Smooth muscle cell (in vitro differentiated cells): Measurements from ENCODE around the gene PRXL2B. TPM values are rescaled to one million over a fixed set of nuclear protein-coding genes. Genes with fewer than 3 reads are reported as not detected.

Source experiments
- DNase-seq: peaks from one replicate; lab custom pipeline; 2025; ENCODE audit not compliant: unreplicated experiment; lab: John Stamatoyannopoulos, UW
- H2AFZ ChIP-seq: fragments of 200-600 bp; sonication (generic); 2 replicates; pipeline ENCODE4 v1.6.0; 2016; ENCODE audit warnings: antibody characterized with exemption, low read depth, mild to moderate bottlenecking
- H3F3A ChIP-seq: fragments of 200-600 bp; sonication (generic); 2 replicates; pipeline ENCODE4 v1.6.0; 2017; ENCODE audit warnings: antibody characterized with exemption, low read depth
- H3K27ac ChIP-seq: fragments of 200-600 bp; sonication (generic); 2 replicates; pipeline ENCODE4 v1.5.1; 2016; ENCODE audit warnings: low read depth, mild to moderate bottlenecking
- H3K27me3 ChIP-seq: fragments of 200-600 bp; sonication (generic); 2 replicates; pipeline ENCODE4 v1.6.1; 2016; ENCODE audit warnings: low read depth, mild to moderate bottlenecking
- H3K36me3 ChIP-seq: fragments of 200-600 bp; sonication (generic); 2 replicates; pipeline ENCODE4 v1.5.1; 2016; ENCODE audit warnings: low read depth
- H3K4me1 ChIP-seq: fragments of 200-600 bp; sonication (generic); 2 replicates; pipeline ENCODE4 v1.5.1; 2016; ENCODE audit warnings: low read depth
- H3K4me2 ChIP-seq: fragments of 200-600 bp; sonication (generic); 2 replicates; pipeline ENCODE4 v1.6.0; 2016; ENCODE audit warnings: mild to moderate bottlenecking
- H3K4me3 ChIP-seq: fragments of 200-600 bp; sonication (generic); 2 replicates; pipeline ENCODE4 v1.5.1; 2016; ENCODE audit warnings: mild to moderate bottlenecking
- H3K79me2 ChIP-seq: fragments of 200-600 bp; sonication (generic); 2 replicates; pipeline ENCODE4 v1.6.0; 2016; ENCODE audit warnings: low read depth, mild to moderate bottlenecking
- H3K9ac ChIP-seq: fragments of 200-600 bp; sonication (generic); 2 replicates; pipeline ENCODE4 v1.6.0; 2016; ENCODE audit warnings: low read depth
- H3K9me3 ChIP-seq: fragments of 200-600 bp; sonication (generic); replicated peaks from 2 replicates; pipeline ENCODE4 v1.5.1; 2016; ENCODE audit warnings: low read depth
- H4K20me1 ChIP-seq: fragments of 200-600 bp; sonication (generic); 2 replicates; pipeline ENCODE4 v1.6.0; 2016; ENCODE audit warnings: low read depth
- WGBS: methylation state at CpG from one replicate; pipeline ENCODE4 v1.1.7; 2016; ENCODE audit warnings: low lambda C conversion rate; 5-methylcytosine and 5-hydroxymethylcytosine counted together
- polyA plus RNA-seq: library from polyadenylated mRNA; unstranded; fragments of >200 nt; fragmentation: Nextera tagmentation; extraction: Ambion mirVana; gene quantifications from 2 replicates; pipeline ENCODE4 v1.2.1, GENCODE V29; 2016
- total RNA-seq: library from RNA; depleted of rRNA; stranded (reverse); fragments of >200 nt; gene quantifications from 2 replicates; pipeline ENCODE4 v1.2.3, GENCODE V29; 2014
- TF ChIP-seq, protein P1 (sequence below): fragments of 200-600 bp; sonication (generic); IDR thresholded peaks from 2 replicates; pipeline ENCODE4 v1.5.1; 2017; ENCODE audit warnings: borderline replicate concordance, mild to moderate bottlenecking, antibody characterized with exemption; ENCODE audit not compliant: insufficient read depth, poor library complexity, severe bottlenecking

The PRXL2B gene
- total and polyA plus RNA-seq, 2 experiments from 2014 or later = 18.4 to 27.4 TPM

DNA sequence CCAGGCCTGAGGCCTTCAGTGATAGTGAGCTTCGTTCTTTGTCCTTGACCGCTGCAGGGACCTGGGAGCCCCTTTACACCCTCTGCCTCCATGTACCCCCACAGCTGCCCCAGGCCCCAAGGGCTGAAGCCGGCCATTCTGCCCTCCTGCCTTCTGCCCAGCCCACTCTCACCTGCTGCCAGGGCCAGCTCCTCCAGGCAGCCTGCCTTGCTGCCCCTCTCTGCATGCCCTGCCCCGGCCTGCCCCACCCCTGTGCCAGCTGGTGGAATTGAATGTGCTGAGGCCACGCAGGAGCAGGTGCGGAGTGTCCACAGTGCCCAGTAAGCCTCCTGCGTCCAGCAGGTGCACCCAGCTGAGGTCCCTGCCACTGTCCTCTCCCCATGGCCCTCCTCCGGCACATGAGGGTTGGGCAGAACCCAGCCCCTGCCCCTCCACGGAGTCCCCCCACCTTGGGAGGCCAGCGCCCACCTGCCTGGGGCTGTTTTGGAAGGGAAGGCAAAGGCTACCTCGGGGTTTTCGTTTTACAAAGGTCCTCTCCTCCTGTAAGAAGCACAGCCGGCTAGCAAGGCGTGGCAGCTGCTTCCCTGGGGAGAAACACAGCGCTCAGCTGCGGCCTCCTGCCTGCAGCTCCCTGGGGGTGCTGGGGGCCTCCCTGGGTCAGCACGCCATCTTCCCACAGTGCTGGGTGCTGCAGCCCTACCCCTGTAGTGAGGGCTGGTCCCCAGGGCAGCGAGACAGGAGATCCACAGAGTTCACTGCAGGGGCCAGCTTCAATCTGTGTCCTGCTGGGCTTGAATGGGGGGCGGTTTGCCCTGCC lies 25.3 kb downstream of the PRXL2B start:
- Histone ChIP-seq H3K9ac (no peak overlapping the region), H3K27ac (no peak overlapping the region), H3K4me1 (no peaks in the 10 kb centered on the region), H3K27me3 (no peaks in the 10 kb centered on the region), H3K4me2 (no peak overlapping the region), H3K36me3 (no peaks in the 10 kb centered on the region), H3F3A (no peaks in the 10 kb centered on the region), H4K20me1 (no peaks in the 10 kb centered on the region), H2AFZ (no peak overlapping the region), H3K9me3 (no peaks in the 10 kb centered on the region), H3K79me2 (no peaks in the 10 kb centered on the region), H3K4me3 (no peak overlapping the region)
- DNase-seq = no peak
- TF ChIP-seq, protein P1, sequence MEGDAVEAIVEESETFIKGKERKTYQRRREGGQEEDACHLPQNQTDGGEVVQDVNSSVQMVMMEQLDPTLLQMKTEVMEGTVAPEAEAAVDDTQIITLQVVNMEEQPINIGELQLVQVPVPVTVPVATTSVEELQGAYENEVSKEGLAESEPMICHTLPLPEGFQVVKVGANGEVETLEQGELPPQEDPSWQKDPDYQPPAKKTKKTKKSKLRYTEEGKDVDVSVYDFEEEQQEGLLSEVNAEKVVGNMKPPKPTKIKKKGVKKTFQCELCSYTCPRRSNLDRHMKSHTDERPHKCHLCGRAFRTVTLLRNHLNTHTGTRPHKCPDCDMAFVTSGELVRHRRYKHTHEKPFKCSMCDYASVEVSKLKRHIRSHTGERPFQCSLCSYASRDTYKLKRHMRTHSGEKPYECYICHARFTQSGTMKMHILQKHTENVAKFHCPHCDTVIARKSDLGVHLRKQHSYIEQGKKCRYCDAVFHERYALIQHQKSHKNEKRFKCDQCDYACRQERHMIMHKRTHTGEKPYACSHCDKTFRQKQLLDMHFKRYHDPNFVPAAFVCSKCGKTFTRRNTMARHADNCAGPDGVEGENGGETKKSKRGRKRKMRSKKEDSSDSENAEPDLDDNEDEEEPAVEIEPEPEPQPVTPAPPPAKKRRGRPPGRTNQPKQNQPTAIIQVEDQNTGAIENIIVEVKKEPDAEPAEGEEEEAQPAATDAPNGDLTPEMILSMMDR = no peak
- 92% methylated on average over 19 of the region's 19 CpGs for WGBS

DNA sequence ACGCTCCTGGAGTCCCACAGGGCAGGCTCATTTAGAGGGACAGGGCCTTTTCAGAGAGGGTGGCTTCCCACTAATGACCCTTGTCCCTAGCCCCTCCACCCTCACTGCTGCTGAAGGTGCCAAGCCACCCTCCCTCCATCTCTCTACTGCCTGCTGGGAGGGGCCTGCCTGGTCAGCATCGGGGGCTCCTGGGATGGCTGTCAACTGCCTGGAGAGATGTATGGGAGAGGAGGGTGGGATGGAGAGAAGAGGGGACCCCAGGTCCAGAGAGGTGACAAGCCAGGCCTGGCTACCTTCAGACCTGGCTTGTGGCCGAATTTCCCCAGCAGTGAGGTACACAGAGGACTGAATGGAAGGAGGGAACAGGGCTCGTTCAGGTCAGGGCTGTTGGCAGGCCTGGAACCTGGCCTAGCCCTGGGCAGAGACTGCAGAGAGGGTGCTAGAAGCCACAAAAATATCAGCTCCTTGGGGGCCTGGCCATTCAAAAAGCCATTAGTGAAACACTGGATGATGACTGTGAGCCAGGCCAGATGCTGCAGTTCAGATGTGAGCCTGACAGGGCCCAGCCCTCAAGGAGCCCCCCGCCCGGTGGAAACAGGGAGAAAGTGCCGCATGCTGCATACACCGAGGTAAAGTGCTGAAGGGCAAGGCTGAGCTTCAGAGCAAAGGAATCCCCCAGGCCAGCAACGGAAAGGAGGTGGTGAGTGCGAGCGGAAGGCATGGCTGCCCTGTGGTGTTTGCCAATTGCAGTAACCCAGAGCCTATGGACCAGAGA lies 26.2 kb downstream of the PRXL2B start:
- Histone ChIP-seq H3K79me2 (no peaks in the 10 kb centered on the region), H3K4me1 (no peaks in the 10 kb centered on the region), H3K4me2 (no peak overlapping the region), H3F3A (no peaks in the 10 kb centered on the region), H3K9me3 (no peaks in the 10 kb centered on the region), H2AFZ (no peak overlapping the region), H4K20me1 (no peaks in the 10 kb centered on the region), H3K36me3 (no peaks in the 10 kb centered on the region), H3K27ac (no peak overlapping the region), H3K9ac (no peak overlapping the region), H3K27me3 (no peaks in the 10 kb centered on the region), H3K4me3 (no peak overlapping the region)
- no peak for DNase-seq
- TF ChIP-seq, protein P1 = no peak
- 81% methylated on average over 11 of the region's 11 CpGs for WGBS

DNA sequence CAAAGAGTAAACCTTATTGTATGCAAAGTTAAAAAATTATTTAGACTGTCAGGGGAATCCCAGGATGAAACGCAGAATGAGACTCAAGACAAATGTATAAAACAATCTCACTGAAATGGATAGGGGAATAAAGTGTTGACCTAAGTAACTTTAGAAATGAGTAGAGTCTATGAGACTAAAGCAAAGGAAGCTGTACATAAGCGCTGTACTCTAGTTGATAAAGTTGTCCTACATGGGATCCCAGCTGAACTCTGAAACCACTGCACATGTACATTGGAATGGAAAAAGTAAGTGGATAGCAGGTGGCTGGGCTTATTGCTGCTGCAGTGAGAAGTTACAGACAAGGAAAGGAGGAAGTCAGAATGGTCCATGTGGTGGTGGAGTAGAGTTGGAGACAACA lies 27.6 kb downstream of the PRXL2B start:
- Histone ChIP-seq H3K27ac (no peak overlapping the region), H3K4me1 (no peaks in the 10 kb centered on the region), H2AFZ (no peak overlapping the region), H3K4me2 (no peak overlapping the region), H3K9ac (no peak overlapping the region), H3K27me3 (no peaks in the 10 kb centered on the region), H3F3A (no peaks in the 10 kb centered on the region), H3K79me2 (no peaks in the 10 kb centered on the region), H4K20me1 (no peaks in the 10 kb centered on the region), H3K36me3 (no peaks in the 10 kb centered on the region), H3K4me3 (no peak overlapping the region), H3K9me3 (no peaks in the 10 kb centered on the region)
- DNase-seq = no peak
- 85% methylated on average over 2 of the region's 2 CpGs for WGBS
- TF ChIP-seq, protein P1 = no peak
